H1 (cell line): ENCODE results near the gene SERPINA6. TPM values are rescaled to one million over a fixed set of nuclear protein-coding genes. Genes with fewer than 3 reads are reported as not detected.
"Not testable (repeated sequence)": the region's sequence is repeated elsewhere in the genome, so short reads cannot be mapped to it uniquely, and the experiment has no call there.

ENCODE experiments used
- CTCF ChIA-PET: fragments of 300-600 bp; sonication (Branson Sonifier 250); formaldehyde crosslinking; loops from one replicate; lab custom pipeline; 2021; ENCODE audit not compliant: partially characterized antibody; lab: Charles Lee
- POLR2A ChIA-PET: fragments of 300-600 bp; sonication (Branson Sonifier 250); formaldehyde crosslinking; loops from one replicate; lab custom pipeline; 2021; ENCODE audit warnings: inconsistent platforms; ENCODE audit not compliant: partially characterized antibody; lab: Charles Lee
- DNase-seq, 2 experiments: peaks; one replicate each; pipeline versions ENCODE4 v3.0.0 to v3.0.0-alpha.2; 2010 to 2022; ENCODE audit warnings: low spot score in 2 of 2, low read depth in 1 of 2, mixed read lengths in 1 of 2
- FAIRE-seq: peaks from 2 replicates; lab custom pipeline; 2011; peaks lifted over from hg19 to GRCh38; lab: Jason Lieb, UNC
- H2AFZ ChIP-seq: 2 replicates; pipeline ENCODE4 v1.8.1; 2012; ENCODE audit warnings: low read length, inconsistent platforms
- H2AK5ac ChIP-seq: 2 replicates; pipeline ENCODE4 v1.6.1; 2013; ENCODE audit warnings: low read depth, low read length
- H2BK120ac ChIP-seq: replicated peaks from 2 replicates; pipeline ENCODE3; 2013; ENCODE audit warnings: low read depth, low read length, inconsistent platforms
- H2BK12ac ChIP-seq: 2 replicates; pipeline ENCODE4 v1.6.1; 2013; ENCODE audit warnings: low read depth, low read length
- H2BK15ac ChIP-seq: 2 replicates; pipeline ENCODE4 v1.6.1; 2013; ENCODE audit warnings: low read length
- H2BK20ac ChIP-seq: 2 replicates; pipeline ENCODE4 v1.6.1; 2013; ENCODE audit warnings: low read length
- H2BK5ac ChIP-seq: 2 replicates; pipeline ENCODE4 v1.6.1; 2013; ENCODE audit warnings: low read depth, low read length
- H3K14ac ChIP-seq: 2 replicates; pipeline ENCODE4 v1.6.1; 2013; ENCODE audit warnings: inconsistent platforms; ENCODE audit not compliant: insufficient read length
- H3K18ac ChIP-seq: 2 replicates; pipeline ENCODE4 v1.6.1; 2013; ENCODE audit warnings: low read length; ENCODE audit errors: extremely low read depth
- H3K23ac ChIP-seq: 2 replicates; pipeline ENCODE4 v1.6.1; 2013; ENCODE audit warnings: inconsistent platforms; ENCODE audit not compliant: insufficient read length
- H3K23me2 ChIP-seq: 2 replicates; pipeline ENCODE4 v1.6.1; 2013; ENCODE audit warnings: low read depth, low read length
- H3K27ac ChIP-seq: 2 replicates; pipeline ENCODE4 v1.6.1; 2011; ENCODE audit warnings: low read depth, low read length, inconsistent platforms
- H3K27me3 ChIP-seq, 4 experiments: replicated peaks in 1 of 4; 1 replicate in 1 of 4; 2 replicates in 3 of 4; pipeline versions ENCODE4 v1.6.1 to v1.8.1; 2011 to 2013; ENCODE audit warnings: low read length in 3 of 4, mild to moderate bottlenecking in 3 of 4, inconsistent platforms in 2 of 4, mixed read lengths in 2 of 4, moderate library complexity in 1 of 4; ENCODE audit not compliant: control insufficient read depth in 3 of 4, insufficient read depth in 3 of 4; ENCODE audit errors: extremely low read depth in 1 of 4
- H3K36me3 ChIP-seq, 4 experiments: 2 replicates each; pipeline versions ENCODE4 v1.6.1 to v1.8.1; 2011 to 2013; ENCODE audit warnings: mild to moderate bottlenecking in 4 of 4, low read length in 3 of 4, moderate library complexity in 2 of 4, control low read depth in 1 of 4, inconsistent platforms in 1 of 4; ENCODE audit not compliant: insufficient read depth in 4 of 4, control insufficient read depth in 2 of 4
- H3K4ac ChIP-seq: replicated peaks from 2 replicates; pipeline ENCODE3; 2013; ENCODE audit warnings: low read length, low read depth, mixed read lengths, inconsistent platforms; ENCODE audit not compliant: insufficient read length
- H3K4me1 ChIP-seq, 4 experiments: replicated peaks in 1 of 4; 1 replicate in 1 of 4; 2 replicates in 3 of 4; pipeline versions ENCODE4 v1.6.1 to v1.8.1; 2011 to 2013; ENCODE audit warnings: low read length in 3 of 4, inconsistent platforms in 2 of 4, mixed read lengths in 1 of 4; ENCODE audit not compliant: insufficient read depth in 4 of 4, control insufficient read depth in 3 of 4
- H3K4me2 ChIP-seq, 2 experiments: 2 replicates each; pipeline versions ENCODE4 v1.6.1 to v1.8.1; 2011 to 2013; ENCODE audit warnings: low read depth in 2 of 2, low read length in 2 of 2, control low read depth in 1 of 2, inconsistent platforms in 1 of 2, mild to moderate bottlenecking in 1 of 2; ENCODE audit not compliant: insufficient read depth in 1 of 2
- H3K4me3 ChIP-seq, 4 experiments: fragments of 200-600, 300-600 bp in 1 of 4; sonication (generic), shearing (Covaris generic), sonication (Bioruptor Twin) in 1 of 4; 2 replicates each; pipeline versions ENCODE4 v1.5.1 to v1.8.1; 2011 to 2016; ENCODE audit warnings: low read length in 4 of 4, low read depth in 3 of 4, control low read depth in 2 of 4, inconsistent platforms in 2 of 4, mild to moderate bottlenecking in 2 of 4, mixed read lengths in 1 of 4, moderate library complexity in 1 of 4; ENCODE audit not compliant: insufficient read depth in 2 of 4; ENCODE audit errors: extremely low read depth in 1 of 4
- H3K56ac ChIP-seq: replicated peaks from 2 replicates; pipeline ENCODE3; 2013; ENCODE audit warnings: low read depth, mild to moderate bottlenecking, mixed read lengths, low read length, inconsistent platforms; ENCODE audit not compliant: insufficient read length
- H3K79me1 ChIP-seq: 2 replicates; pipeline ENCODE4 v1.6.1; 2013; ENCODE audit warnings: low read depth, low read length, control low read depth
- H3K79me2 ChIP-seq, 2 experiments: 2 replicates each; pipeline versions ENCODE4 v1.6.1 to v1.8.1; 2012 to 2013; ENCODE audit warnings: low read length in 2 of 2, mild to moderate bottlenecking in 2 of 2, inconsistent platforms in 1 of 2; ENCODE audit not compliant: insufficient read depth in 2 of 2, control insufficient read depth in 1 of 2
- H3K9ac ChIP-seq, 4 experiments: replicated peaks in 1 of 4; 1 replicate in 1 of 4; 2 replicates in 3 of 4; pipeline versions ENCODE4 v1.6.1 to v1.8.1; 2011 to 2013; ENCODE audit warnings: low read depth in 3 of 4, low read length in 3 of 4, control low read depth in 2 of 4, mild to moderate bottlenecking in 2 of 4, moderate library complexity in 2 of 4, inconsistent platforms in 1 of 4; ENCODE audit errors: extremely low read depth in 1 of 4
- H3K9me3 ChIP-seq, 2 experiments: 2 replicates each; pipeline versions ENCODE4 v1.6.1 to v1.8.1; 2012 to 2013; ENCODE audit warnings: mild to moderate bottlenecking in 2 of 2, moderate library complexity in 2 of 2, control low read depth in 1 of 2, inconsistent platforms in 1 of 2, low read depth in 1 of 2, low read length in 1 of 2, mixed read lengths in 1 of 2; ENCODE audit not compliant: insufficient read depth in 2 of 2
- H4K20me1 ChIP-seq, 2 experiments: replicated peaks in 1 of 2; 2 replicates each; pipeline versions ENCODE3 to v1.8.1; 2011 to 2013; ENCODE audit warnings: inconsistent platforms in 2 of 2, low read length in 2 of 2, mild to moderate bottlenecking in 1 of 2; ENCODE audit not compliant: insufficient read depth in 2 of 2, control insufficient read depth in 1 of 2
- H4K5ac ChIP-seq: 2 replicates; pipeline ENCODE4 v1.6.1; 2013; ENCODE audit warnings: low read length, low read depth, mixed read lengths, inconsistent platforms; ENCODE audit not compliant: insufficient read length
- H4K8ac ChIP-seq: 2 replicates; pipeline ENCODE4 v1.8.0; 2013; ENCODE audit warnings: mild to moderate bottlenecking, moderate library complexity, low read length, inconsistent platforms; ENCODE audit not compliant: insufficient read depth; ENCODE audit errors: extremely low read depth
- H4K91ac ChIP-seq: replicated peaks from 2 replicates; pipeline ENCODE3; 2013; ENCODE audit warnings: low read length, mixed read lengths, inconsistent platforms; ENCODE audit not compliant: insufficient read length
- WGBS, 2 experiments: shearing (Covaris generic) in 1 of 2; methylation state at CpG; one replicate each; pipeline versions ENCODE4 v1.1.6 to v1.1.7; 2013 to 2015; ENCODE audit warnings: low lambda C conversion rate in 2 of 2, mixed read lengths in 2 of 2, inconsistent platforms in 1 of 2, low coverage in 1 of 2, missing lambda C conversion rate in 1 of 2; ENCODE audit not compliant: insufficient replicate concordance in 2 of 2, insufficient coverage in 1 of 2, insufficient read length in 1 of 2; ENCODE audit errors: extremely low coverage in 1 of 2, missing lambda C conversion rate in 1 of 2; 5-methylcytosine and 5-hydroxymethylcytosine counted together
- polyA plus RNA-seq, 7 experiments: library from polyadenylated mRNA; depleted of rRNA in 3 of 7; stranded (reverse) in 5 of 7; unstranded in 2 of 7; fragments of >200 nt in 5 of 7; fragments of 200-250 nt in 2 of 7; gene quantifications; 1 replicate in 5 of 7; 2 replicates in 1 of 7; 4 replicates in 1 of 7; pipeline versions ENCODE4 v1.2.1 to v1.2.3, GENCODE V29; 2011 to 2013; ENCODE audit warnings: missing spikeins in 2 of 7, mixed read lengths in 2 of 7
- total RNA-seq: library from RNA; stranded (reverse); fragmentation: NEBNext Ultra II Directional; extraction: Animal tissue kit (Norgen Biotek cat#: 25700); gene quantifications from 2 replicates; pipeline ENCODE4 v1.2.1, GENCODE V29; 2021
- TF ChIP-seq, protein P1 (sequence below): IDR thresholded peaks from 2 replicates; pipeline ENCODE4 v1.6.1; 2011; ENCODE audit warnings: low read length, improper control_type of control experiment

SERPINA6 gene
- total and polyA plus RNA-seq, 2 of the 8 experiments (the other 6 are each of a cell fraction or from before 2014, with no cell fraction given): not detected

DNA sequence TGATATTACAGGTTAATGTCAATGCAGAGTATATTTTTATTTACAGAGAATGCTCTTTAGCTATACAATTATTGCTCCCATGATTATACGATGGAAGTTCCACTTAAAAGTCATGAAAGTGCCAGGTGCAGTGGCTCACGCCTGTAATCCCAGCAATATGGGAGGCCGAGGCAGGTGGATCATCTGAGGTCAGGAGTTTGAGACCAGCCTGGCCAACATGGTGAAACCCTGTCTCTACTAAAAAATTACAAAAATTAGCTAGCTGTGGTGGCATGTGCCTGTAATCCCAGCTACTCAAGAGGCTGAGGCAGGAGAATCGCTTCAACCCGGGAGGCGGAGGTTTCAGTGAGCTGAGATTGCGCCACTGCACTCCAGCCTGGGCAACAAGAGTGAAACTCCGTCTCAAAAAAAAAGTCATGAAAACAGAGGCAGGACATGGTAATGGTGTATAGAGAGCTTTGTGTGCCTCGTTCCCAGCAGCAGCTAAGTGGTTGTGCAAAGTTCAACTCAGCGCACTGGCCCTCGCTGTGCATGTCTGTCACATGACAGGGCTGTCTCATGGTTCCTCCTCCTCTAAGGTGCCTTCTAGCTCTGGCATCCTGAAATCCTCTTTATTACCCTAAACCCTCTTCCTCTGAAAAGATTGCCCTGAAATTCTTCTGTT, 46.1 kb downstream of the SERPINA6 start:
- not testable (repeated sequence) for H3K9me3 ChIP-seq, H2BK12ac ChIP-seq, H4K8ac ChIP-seq, H3K23ac ChIP-seq, H2BK120ac ChIP-seq, H3K27ac ChIP-seq, H3K23me2 ChIP-seq, DNase-seq, H3K36me3 ChIP-seq, H2AK5ac ChIP-seq, FAIRE-seq, H3K79me1 ChIP-seq, H3K14ac ChIP-seq, H3K27me3 ChIP-seq, H4K91ac ChIP-seq, H3K9ac ChIP-seq, H2BK5ac ChIP-seq, H3K4me2 ChIP-seq, H3K79me2 ChIP-seq, H3K18ac ChIP-seq, H2AFZ ChIP-seq, H4K20me1 ChIP-seq, H3K4me1 ChIP-seq, H3K56ac ChIP-seq, H4K5ac ChIP-seq, H3K4ac ChIP-seq, H2BK20ac ChIP-seq, H3K4me3 ChIP-seq
- ChIA-PET CTCF (interaction anchor here (0.7 to 1.7 kb wide), 2 partner anchors 11 to 27 kb away, joined by 3 to 5 read pairs; no protein-coding TSS in a partner anchor), POLR2A (interaction anchor here (1.7 kb wide), 1 partner anchor 10 kb away, joined by 3 read pairs; no protein-coding TSS in a partner anchor)
- WGBS, 2 experiments: 91% methylated on average over 11 of the region's 11 CpGs; no CpG with 5 or more reads in 1 of the 2 experiments
- TF ChIP-seq, protein P1, sequence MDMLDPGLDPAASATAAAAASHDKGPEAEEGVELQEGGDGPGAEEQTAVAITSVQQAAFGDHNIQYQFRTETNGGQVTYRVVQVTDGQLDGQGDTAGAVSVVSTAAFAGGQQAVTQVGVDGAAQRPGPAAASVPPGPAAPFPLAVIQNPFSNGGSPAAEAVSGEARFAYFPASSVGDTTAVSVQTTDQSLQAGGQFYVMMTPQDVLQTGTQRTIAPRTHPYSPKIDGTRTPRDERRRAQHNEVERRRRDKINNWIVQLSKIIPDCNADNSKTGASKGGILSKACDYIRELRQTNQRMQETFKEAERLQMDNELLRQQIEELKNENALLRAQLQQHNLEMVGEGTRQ: peak; percentile 15; the same call in 1 of the 2 replicates
- 0 out of 2 replicates have a peak overlapping the region, but pooled peaks have one; percentile 8 for H2BK15ac ChIP-seq
